T-helper 1 cell treated with Interleukin-12 subunit alpha and Interleukin-12 subunit beta and Interleukin-4 antibody, amounts not matched to agents 30 μg/mL and 1 μg/mL, for 36 hours (primary cell): ENCODE data around the gene PRF1.

ENCODE experiments used
- H3K27ac Mint-ChIP-seq: one replicate; pipeline ENCODE4 v1.8.0; 2021; ENCODE audit warnings: mild to moderate bottlenecking, mixed read lengths
- H3K27me3 Mint-ChIP-seq: one replicate; pipeline ENCODE4 v1.8.0; 2021; ENCODE audit warnings: low read depth, mixed read lengths
- H3K36me3 Mint-ChIP-seq: one replicate; pipeline ENCODE4 v1.8.0; 2021; ENCODE audit warnings: low read depth, mixed read lengths
- H3K4me1 Mint-ChIP-seq: one replicate; pipeline ENCODE4 v1.8.0; 2021; ENCODE audit warnings: low read depth, mixed read lengths
- H3K4me3 Mint-ChIP-seq: one replicate; pipeline ENCODE4 v1.8.0; 2021; ENCODE audit warnings: mild to moderate bottlenecking, moderate library complexity, mixed read lengths
- H3K9me3 Mint-ChIP-seq: one replicate; pipeline ENCODE4 v1.8.0; 2021; ENCODE audit warnings: mixed read lengths

The PRF1 gene

DNA sequence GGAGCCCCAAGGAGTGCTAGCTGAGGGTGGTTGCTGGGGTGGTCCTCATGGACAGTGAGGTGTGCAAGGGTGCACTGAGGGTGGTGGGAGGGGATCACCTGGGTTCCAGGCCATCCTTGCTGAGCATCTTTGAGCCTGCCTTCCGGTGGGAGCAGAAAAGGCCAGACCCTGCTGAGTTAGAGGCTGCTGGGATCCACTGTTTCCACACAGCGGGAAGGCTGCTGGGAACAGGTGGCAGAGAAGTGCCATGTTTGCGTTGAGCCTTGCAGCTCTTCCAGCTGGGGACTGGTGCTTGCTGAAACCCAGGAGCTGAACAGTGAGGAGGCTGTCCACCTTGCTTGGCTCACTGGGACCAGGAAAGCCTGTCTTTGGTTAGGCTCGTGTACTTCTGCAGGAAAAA is 34.9 kb downstream of the PRF1 start:
- Mint-ChIP-seq H3K27me3 (no peaks in the 10 kb centered on the region), H3K36me3 (no peaks in the 10 kb centered on the region), H3K4me3 (no peak overlapping the region), H3K4me1 (peaks cover 11% of the 10 kb centered on the region), H3K9me3 (no peaks in the 10 kb centered on the region), H3K27ac (no peak overlapping the region)

DNA sequence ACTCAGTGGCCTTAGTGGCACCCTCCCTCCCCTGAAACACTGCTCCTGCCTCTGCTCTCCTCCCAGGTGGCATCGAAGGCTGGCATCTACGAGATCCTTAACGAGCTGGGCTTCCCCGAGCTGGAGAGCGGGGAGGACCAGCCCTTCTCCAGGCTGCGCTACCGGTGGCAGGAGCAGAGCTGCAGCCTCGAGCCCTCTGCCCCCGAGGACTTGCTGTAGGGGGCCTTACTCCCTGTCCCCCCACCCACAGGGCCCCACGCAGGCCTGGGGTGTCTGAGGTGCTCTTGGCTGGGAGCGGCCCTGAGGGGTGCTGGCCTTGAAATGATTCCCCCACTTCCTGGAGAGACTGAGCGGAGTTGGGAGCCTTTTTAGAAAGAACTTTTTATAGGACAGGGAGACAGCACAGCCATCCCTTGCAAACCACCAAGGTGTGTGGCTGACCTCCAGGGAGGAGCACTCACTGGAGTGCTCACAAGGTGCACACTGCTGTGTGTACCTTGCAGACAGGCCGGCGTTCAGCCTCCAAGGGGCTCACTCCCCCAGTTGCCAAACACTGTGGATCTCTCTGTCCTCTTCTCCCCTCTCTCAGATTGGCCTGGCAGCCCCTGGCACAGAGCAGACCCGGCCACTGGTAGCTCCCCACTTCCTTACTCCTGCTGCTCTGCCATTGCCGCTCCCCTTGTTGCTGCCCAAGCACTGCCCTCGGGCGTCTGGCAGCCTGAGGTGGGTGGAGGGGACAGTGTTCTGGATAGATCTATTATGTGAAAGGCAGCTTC is 35.8 kb downstream of the PRF1 start:
- Mint-ChIP-seq H3K9me3 (no peaks in the 10 kb centered on the region), H3K36me3 (no peaks in the 10 kb centered on the region), H3K4me1 (peaks cover 11% of the 10 kb centered on the region), H3K27me3 (no peaks in the 10 kb centered on the region), H3K27ac (no peak overlapping the region), H3K4me3 (no peak overlapping the region)

DNA sequence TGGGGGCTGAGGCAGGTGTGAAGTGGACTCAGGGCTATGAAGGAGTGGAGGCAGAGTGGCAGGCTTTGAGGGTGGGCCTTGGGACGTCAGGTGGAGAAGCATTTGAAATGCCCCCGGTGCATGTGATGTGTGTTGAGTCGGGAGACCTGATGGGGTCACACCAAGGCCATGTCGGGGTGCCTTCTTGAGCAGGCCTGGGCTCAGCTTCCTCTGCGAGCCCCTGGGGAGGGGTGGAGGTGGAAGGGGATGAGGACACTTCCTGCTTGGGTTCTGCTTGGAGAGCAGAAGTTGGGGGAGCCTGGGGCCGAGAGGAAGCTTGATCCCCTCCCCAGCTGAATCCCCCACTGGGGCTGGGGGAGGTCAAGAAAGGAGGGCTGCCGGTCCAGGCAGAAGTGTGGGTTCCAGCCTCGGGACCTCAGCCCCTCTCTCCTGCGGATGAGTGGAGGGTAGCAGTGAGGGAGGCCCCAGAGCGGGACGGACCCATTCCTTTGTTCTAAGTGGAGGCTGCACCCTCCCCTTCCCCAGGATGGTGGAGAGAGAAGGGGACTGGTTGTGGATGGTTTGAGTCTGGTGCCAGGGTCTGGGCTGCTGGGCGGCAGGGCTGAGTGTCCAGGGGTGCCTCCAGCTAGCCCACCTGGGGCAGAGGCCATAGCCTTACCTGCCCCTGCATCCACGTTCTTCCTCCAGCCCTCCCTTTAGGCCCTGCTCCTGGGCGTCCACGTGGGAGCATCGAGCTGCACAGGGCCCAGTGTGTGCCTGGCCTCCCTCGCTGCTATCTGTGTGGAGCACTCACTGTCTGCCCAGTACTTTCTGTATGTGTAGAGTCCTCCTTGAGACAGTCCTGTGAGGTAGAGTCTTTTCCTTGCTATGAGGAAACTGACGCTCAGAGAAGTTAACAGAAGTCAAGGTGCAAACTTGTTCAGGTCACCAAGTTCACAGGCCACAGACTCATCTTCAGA is 36.7 kb downstream of the PRF1 start:
- no peak overlapping the region for H3K27ac Mint-ChIP-seq
- H3K36me3 Mint-ChIP-seq = no peaks in the 10 kb centered on the region
- no peaks in the 10 kb centered on the region for H3K9me3 Mint-ChIP-seq
- H3K4me3 Mint-ChIP-seq = no peak overlapping the region
- H3K4me1 Mint-ChIP-seq = peaks cover 11% of the 10 kb centered on the region
- no peaks in the 10 kb centered on the region for H3K27me3 Mint-ChIP-seq

DNA sequence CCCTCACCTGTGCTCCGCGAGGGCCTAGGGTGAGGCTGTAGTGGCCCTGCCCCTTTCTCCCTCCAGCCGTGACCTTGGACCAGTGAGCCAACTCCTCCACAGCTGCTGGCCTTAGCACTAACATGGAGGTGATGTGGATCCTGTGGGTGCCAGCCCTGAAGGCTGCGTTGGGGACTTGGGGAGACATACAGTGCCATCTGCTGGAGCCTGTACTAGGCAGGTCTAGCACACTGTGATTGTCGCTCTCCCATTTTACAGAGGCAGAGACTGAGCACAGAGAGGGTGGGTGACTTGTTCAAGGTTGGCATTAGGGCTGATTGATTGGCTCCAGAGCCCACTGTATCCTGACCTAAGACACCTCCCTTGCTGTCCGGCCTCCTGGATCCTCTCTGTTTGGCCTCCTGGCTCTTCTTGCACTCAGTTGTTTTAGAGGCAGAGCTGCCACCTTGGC is 37.6 kb downstream of the PRF1 start:
- Mint-ChIP-seq H3K27ac (no peak overlapping the region), H3K4me1 (peaks cover 11% of the 10 kb centered on the region), H3K27me3 (no peaks in the 10 kb centered on the region), H3K9me3 (no peaks in the 10 kb centered on the region), H3K4me3 (no peak overlapping the region), H3K36me3 (no peaks in the 10 kb centered on the region)

DNA sequence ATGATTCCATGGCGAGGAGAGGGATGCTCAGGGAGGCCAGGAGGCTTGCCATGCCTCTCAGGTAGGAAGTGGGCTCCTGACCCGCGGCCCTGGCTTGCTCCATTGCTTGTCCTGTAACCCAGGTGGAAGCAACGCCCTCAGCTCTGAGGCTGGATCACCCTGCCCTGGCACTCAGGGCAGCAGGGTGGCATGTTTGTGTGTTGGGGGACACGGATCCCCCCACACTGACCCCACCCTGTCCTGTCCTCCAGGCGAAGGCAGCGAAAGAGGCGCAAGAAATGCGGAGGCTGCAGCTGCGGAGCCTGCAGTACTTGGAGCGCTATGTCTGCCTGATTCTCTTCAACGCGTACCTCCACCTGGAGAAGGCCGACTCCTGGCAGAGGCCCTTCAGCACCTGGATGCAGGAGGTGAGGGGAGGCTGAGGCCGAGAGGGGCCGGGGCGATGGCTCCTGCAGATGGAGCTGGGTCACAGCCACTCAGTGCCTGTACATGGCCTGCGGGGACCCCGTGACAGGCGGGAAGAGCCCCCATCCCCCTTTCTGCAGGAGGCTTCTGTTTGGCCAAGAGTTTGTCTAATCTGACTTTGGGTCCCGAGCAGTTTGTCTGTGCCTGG is 38.3 kb downstream of the PRF1 start:
- Mint-ChIP-seq H3K27me3 (no peaks in the 10 kb centered on the region), H3K4me3 (no peak overlapping the region), H3K9me3 (no peaks in the 10 kb centered on the region), H3K27ac (no peak overlapping the region), H3K36me3 (no peaks in the 10 kb centered on the region), H3K4me1 (peaks cover 11% of the 10 kb centered on the region)

DNA sequence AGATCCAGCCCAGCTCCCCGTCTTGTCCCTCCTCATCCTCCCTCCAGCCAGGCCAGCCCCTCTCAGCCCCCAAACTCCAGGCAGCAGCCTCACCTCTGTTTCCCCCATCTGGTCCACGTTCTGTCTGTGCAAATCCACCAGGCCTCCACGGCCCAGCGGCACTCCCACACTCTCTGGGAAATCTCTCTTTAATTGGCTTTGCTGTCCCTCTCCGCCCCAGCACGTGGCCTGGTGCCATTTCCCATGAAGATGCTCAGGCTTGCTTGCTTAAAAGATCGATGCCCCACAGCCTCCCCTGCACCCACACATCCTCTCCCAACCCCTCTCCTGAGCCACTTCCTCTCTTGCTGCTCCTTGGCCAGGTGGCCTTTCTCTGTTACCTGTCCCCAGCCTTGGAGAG is 39.3 kb downstream of the PRF1 start:
- Mint-ChIP-seq H3K27ac (no peak overlapping the region), H3K27me3 (peaks cover 6% of the 10 kb centered on the region), H3K9me3 (no peaks in the 10 kb centered on the region), H3K36me3 (no peaks in the 10 kb centered on the region), H3K4me1 (peaks cover 16% of the 10 kb centered on the region), H3K4me3 (no peak overlapping the region)

DNA sequence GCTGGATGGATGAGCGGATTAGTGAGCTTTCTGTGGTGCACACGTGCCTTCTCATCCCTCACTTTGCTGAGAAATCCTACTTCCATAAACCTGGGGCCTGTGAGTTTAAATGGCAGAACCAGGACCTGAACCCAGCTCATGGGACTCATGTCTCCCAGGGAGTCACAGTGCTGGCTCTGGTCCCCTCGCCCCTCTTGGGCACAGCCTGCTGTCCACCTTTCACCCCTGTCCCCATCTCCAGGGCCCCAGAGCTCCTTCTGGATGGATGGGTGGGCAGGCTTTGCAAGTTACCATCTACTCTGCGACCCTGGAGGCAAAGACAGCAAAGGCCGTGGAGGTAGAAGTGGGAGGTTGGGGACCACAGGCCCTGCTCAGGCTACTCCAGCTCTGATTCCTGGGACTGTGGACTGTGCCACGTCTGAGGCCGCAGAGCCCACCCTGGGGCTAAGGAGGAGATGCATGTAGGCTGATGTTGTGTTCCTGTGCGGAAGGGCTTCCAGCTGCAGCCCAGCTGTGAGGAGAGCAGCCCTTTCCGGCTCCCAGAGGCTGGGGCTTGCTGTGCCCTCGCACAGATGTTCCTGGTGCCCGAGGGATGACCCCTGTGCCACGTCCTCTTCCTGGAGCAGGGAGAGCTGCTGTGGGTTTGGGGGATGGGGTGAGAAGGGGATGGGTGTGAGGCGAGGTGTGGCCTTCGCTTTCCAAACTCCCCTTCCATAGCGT is 40.3 kb downstream of the PRF1 start:
- Mint-ChIP-seq H3K27me3 (peaks cover 9% of the 10 kb centered on the region), H3K36me3 (no peaks in the 10 kb centered on the region), H3K9me3 (no peaks in the 10 kb centered on the region), H3K27ac (no peak overlapping the region), H3K4me3 (no peak overlapping the region), H3K4me1 (peaks cover 16% of the 10 kb centered on the region)

DNA sequence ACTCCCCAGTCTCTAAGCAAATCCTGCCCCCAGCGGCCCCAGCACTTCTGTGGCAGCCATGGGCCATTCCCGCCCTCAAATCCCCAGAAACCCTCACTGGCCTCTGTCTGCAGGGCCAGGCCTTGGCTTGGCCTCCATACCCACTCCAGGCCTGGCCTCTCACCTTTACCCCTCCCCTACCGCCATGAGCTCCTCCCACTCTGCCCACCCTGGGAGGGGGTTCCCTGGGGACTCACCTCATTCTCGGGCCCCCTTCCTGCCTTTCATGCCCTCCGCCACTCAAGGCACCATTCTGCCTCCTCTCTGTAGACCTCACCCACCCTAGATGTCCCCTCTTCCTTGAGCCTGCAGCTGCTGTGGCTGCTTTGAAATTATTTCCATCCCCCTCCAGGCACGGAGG is 41.0 kb downstream of the PRF1 start:
- Mint-ChIP-seq H3K9me3 (no peaks in the 10 kb centered on the region), H3K4me1 (peaks cover 16% of the 10 kb centered on the region), H3K36me3 (no peaks in the 10 kb centered on the region), H3K27me3 (peaks cover 9% of the 10 kb centered on the region), H3K27ac (no peak overlapping the region), H3K4me3 (no peak overlapping the region)

DNA sequence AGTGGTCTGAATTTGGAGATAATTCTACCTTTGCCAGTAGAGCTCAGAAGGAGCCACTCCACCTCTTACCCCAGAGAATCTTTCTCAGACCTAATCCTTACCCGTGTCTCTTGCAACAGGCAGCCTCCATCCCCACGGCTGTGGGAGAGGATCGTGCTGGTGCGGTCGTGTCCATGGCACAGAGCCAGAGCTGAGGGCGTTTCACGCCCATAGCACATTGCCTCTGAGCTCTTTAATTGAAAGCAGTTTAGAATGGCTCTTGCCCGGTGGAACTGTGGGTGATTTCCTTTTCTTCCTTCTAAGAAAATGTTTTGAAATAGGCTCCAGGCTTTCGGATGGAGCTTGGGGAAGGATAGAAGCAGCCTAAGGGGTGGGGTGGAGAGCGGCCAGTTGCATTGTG is 41.5 kb downstream of the PRF1 start:
- Mint-ChIP-seq H3K36me3 (no peaks in the 10 kb centered on the region), H3K27ac (no peak overlapping the region), H3K4me3 (no peak overlapping the region), H3K4me1 (peaks cover 16% of the 10 kb centered on the region), H3K27me3 (peaks cover 9% of the 10 kb centered on the region), H3K9me3 (no peaks in the 10 kb centered on the region)

DNA sequence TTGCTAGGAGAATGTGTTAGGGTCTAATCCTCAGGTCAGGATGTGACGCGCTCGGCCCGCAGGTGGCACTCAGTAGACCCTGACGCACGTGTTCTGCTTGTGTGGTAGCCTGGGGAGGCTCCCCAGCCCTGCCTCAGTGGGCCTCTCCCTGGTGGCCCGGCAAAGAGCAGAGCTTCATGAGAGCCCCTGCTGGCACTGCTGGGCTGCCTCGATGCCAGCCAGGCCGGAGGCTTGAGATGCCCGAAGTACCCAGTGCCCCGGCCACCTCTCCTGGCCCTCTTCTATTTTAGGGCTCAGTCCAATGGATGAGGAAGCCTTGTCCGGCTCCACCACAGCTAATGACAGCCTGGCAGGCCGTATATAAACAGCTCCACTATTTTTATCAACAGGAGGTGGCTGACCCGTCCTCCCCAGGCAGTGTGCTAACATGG is 42.0 kb downstream of the PRF1 start:
- no peaks in the 10 kb centered on the region for H3K36me3 Mint-ChIP-seq
- peaks cover 16% of the 10 kb centered on the region for H3K4me1 Mint-ChIP-seq
- no peak overlapping the region for H3K4me3 Mint-ChIP-seq
- H3K27me3 Mint-ChIP-seq = peaks cover 9% of the 10 kb centered on the region
- H3K27ac Mint-ChIP-seq = no peak overlapping the region
- H3K9me3 Mint-ChIP-seq = no peaks in the 10 kb centered on the region

DNA sequence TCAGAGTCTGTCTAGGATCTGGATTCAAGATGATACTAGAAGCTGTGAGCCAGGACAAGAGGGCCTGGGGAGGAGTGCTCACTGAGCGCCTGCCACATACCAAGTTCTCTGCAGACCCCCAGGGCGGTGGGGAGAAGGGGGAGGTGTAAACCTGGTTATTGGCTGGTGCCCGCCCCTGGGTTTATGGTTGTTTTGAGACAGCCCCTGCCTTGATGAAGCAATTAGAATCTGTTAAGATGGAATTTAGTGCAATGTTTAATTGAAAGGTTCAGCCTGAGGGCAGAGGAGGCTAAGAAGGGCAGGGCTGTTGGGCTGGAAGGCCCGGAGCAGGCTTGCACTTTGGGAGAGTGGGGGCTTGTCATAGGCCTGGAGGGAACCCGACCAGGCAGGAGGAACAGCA is 42.7 kb downstream of the PRF1 start:
- Mint-ChIP-seq H3K4me3 (no peak overlapping the region), H3K36me3 (no peaks in the 10 kb centered on the region), H3K9me3 (no peaks in the 10 kb centered on the region), H3K4me1 (peaks cover 16% of the 10 kb centered on the region), H3K27ac (no peak overlapping the region), H3K27me3 (peaks cover 9% of the 10 kb centered on the region)

DNA sequence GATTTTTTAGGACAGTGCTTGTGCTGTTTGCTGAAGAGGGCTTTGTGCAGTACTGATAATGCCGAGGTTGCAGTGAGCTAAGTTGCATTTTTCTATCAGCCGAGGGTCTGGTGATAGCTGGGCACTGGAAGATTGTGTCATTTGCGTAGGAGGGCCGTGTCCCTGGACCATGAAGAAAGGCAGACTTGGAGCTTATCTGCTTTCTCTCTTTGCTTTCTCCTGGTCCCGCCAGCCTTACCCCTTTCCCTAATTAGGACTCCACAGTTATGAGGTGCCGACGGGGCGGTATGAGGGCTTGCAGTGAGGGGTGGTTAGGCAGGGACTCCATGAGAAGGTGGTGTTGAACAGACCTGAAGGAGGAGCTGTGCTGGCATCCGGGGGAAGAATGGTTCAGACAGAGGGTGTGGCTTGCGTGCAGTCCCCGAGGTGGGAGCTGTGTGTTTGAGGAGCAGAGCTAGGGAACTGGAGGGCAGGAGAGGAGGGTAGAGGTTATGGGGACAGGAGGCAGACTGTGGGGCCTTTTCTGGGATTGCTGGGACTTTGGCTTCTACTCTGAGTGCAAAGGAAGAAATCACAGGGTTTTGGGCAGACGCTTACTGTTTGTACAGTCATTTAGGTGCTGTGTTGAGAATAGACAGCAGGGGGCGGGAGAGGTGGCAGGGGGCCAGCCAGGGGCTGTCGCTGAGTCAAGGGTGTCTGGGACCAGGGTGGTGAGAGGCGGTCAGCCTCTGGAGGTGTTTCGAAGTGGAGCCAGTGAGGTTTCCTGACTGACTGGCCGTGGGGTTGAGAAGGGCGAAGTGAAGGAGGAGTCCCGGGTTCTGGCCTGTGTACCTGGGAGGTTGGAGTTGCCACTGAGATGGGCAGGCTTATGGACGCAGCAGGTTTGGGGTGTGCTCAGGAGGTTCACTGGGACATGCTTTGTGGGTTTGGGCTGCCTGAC is 43.4 kb downstream of the PRF1 start:
- peaks cover 16% of the 10 kb centered on the region for H3K4me1 Mint-ChIP-seq
- H3K27ac Mint-ChIP-seq = peak overlapping the region; percentile 74

DNA sequence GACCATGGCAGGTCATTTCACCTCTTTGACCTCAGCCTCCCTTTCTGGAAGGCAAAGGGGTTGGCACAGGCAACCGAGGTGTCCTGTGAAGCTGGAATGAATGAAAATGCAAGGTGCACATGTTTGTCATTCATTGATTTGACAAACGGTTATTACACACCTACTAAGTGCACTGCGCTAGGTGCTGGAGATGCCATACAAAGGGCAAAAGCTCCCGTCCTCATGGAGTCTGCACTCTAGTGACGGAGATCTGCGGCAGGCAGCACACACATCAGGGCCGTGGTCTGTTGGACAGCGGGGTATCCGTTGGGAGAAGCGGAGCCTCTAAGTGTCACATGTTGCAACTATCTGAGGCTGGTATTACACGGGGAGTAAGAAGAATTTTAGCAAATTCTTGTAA is 44.2 kb downstream of the PRF1 start:
- peaks cover 9% of the 10 kb centered on the region for H3K27me3 Mint-ChIP-seq
- no peak overlapping the region for H3K27ac Mint-ChIP-seq
- no peaks in the 10 kb centered on the region for H3K9me3 Mint-ChIP-seq
- no peak overlapping the region for H3K4me3 Mint-ChIP-seq
- H3K36me3 Mint-ChIP-seq = no peaks in the 10 kb centered on the region
- peaks cover 12% of the 10 kb centered on the region for H3K4me1 Mint-ChIP-seq

More for the DNA sequence above, 43.4 kb downstream of the PRF1 start:
- Mint-ChIP-seq H3K36me3 (no peaks in the 10 kb centered on the region), H3K27me3 (peaks cover 9% of the 10 kb centered on the region), H3K9me3 (no peaks in the 10 kb centered on the region), H3K4me3 (peak overlapping the region; percentile 73)
